Measurements from ENCODE around the gene SPON1.
"Not testable (repeated sequence)": the region's sequence is repeated elsewhere in the genome, so short reads cannot be mapped to it uniquely, and the experiment has no call there.

Gene SPON1

DNA sequence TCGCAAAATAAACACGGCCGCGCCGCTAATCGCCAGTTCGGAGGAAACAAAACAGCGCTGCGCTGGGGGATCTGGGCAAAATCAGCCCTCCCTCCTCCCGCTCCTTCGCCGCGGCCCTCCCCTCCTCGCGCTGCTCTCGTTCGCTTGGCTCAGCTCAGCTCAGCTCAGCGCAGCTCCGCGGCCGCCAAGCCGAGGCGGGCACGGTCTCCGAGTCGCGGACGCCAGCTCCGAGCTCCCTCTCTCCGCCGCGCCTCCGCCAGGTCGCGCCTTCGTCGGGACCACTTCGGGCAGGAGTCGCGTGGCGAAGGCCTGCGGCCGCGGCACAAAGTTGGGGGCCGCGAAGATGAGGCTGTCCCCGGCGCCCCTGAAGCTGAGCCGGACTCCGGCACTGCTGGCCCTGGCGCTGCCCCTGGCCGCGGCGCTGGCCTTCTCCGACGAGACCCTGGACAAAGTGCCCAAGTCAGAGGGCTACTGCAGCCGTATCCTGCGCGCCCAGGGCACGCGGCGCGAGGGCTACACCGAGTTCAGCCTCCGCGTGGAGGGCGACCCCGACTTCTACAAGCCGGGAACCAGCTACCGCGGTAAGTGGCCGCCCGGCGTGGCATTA is at the start of gene SPON1:
Gene SPON1, plus strand, starts transcription at position 162 of the 607 bp plus-strand sequence. Its CDS starts 182 bp downstream, at position 344.
- DNase-seq (ENCODE audit: low spot score) = no peak

DNA sequence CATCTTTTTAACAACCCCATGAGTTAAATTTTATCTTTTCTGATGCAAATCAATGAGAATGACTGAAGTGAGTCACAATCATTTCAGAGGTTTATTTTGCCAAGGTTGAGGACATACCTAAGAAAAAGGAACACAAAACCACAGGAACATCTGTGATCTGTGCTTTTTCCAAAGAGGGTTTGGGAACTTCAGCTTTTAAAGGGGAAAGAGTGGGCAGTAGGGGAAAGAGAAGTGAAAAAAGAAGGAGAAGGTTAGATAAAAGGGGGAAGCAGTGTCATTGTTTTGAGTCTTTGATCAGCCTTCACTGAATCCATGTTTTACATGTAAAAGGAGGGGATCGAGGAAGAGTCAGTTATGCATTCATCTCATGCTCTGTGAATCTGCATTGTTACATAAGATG is 45.3 kb upstream of the SPON1 start:
- DNase-seq (ENCODE audit: low spot score) = no peak

DNA sequence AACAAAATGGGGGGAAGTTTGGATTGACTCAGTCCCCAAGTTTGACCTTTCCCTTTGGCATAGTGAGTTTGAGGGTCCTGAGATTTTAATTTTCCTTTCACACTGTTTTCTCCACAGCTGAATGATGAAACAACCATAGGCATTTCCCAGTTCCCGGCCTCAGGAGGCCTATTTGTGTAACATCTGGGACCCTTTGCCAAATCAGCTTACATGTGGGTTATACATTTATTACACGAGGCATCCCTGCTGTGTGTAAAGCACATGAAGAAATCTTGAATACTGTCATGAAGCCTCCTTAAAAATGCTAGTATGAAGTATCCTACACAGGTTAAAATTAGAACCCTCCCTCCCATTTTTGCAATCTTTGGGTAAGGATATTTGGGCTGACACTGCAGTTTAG is 44.6 kb upstream of the SPON1 start:
- no peak for DNase-seq (ENCODE audit: low spot score)

DNA sequence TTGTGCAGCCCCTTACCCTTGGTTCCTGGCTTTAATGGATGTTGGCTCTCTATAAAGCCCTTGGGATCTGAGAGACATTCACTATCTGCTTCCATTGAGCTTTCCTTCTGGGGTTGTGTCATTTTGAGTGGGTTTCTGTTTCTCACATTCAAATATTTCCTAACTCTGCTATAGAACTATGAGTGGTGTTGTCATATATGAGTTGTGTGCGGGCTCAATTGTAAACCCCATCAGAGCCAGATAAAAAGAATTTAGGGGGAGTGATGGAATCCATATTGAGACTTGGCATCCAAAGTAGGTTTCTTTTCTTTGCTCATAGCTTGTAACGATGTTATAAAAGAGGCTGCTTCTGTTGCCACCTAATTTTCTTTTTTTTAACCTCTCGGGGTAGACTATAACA is 41.8 kb upstream of the SPON1 start:
- DNase-seq (ENCODE audit: low spot score) = no peak

DNA sequence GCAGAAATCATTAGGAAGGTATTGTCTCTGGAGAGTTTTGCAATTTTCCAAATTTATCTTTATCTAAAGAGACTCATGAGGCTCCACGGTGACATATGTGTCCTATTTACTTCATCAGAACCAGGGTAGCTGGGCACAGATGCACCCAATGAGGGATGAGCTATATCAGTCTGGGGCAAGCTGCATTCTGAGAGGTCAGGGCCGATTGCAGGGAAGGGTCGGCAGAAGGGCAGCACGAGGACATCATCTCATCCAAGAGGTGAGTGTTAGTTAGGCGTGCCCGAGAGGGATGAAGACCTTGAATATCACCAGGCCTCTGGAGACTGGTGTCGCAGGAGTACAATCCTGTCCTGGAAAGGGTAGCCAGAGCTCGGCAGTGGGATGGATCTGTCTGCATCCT is 41.0 kb upstream of the SPON1 start:
- no peak for DNase-seq (ENCODE audit: low spot score)

DNA sequence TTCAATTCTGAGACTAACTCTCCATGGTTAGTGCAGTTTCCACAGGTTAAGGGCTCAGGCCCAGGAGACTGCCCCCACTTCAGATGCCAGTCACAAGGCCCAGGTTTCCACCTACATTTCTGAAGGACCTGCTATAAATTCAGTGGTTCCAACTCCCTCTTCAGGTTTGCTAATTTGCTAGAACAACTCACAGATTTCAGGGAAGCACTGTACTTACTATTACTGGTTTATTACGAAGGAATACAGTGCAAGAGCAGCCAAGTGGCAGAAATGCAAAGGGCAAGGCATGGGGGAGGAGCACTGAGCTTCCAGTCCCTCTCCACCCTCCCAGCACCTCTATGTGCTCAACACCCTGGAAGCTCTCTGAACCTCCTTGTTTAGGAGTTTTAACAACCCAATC is 39.3 kb upstream of the SPON1 start:
- no peak for DNase-seq (ENCODE audit: low spot score)

DNA sequence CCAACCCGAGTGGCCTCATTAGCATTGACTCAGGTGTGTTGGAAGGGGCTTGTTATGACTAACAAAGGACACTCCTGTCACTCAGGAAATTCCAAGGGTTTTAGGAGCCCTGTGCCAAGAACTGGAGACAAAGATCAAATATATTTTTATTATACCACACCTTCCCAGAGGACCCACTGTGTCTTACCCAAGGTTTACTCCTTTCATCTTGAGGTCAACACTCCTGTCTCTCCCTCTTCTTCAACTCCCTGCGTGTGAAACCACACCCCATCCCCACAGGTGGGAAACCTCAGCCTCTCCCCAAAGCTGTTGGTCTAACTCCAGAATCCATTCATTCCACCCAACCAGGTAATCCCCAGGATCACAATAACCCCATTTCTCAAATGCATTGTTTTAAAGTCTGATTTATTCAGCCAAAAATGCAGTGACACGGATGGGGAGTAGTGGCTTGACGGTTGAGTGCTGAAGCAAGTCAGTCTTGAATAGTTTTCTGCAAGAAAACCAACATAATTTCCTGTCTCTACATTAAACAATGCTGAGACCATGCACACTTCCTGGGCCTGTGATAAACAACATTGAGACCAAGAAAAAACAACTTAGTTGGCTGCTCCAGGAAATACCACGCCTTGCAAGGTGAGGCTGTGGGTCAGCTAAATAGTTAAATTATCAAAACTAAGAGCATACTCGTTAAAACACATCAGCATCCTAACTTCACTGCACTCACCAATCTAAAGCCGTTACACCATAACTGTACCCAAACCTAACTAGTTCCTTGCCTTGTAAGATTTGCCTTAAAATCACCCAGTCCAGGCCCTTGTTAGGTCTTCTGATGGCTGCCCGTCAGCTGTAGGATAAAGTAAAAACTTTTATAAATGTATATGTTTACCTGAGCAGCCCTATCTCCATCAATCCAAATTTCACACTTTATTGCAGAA is 38.5 kb upstream of the SPON1 start:
- no peak for DNase-seq (ENCODE audit: low spot score)

DNA sequence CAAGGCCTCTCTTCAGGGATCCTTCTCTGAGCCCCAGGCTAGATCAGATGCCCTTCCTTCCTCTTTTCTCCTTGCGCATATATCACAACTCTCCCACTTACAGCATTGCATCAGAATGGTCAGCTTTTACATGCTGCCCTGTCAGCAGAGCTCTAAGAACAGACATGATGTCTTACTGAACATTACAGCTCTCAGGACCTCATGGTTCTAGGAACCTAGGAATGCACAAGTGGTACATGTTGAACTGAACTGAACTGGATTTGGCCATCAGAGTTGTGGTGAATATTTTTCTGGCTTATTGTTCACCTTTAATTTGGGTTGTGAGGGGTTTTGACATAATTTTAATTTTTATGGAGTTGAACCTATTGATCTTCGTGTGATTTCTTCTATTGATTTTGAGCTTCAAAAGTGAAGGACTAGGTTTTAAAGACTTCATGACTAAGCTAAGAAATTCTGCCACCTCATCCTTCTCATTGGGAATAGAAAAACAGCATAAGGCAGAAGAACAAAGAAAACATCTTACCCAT is 37.7 kb upstream of the SPON1 start:
- DNase-seq (ENCODE audit: low spot score) = no peak

DNA sequence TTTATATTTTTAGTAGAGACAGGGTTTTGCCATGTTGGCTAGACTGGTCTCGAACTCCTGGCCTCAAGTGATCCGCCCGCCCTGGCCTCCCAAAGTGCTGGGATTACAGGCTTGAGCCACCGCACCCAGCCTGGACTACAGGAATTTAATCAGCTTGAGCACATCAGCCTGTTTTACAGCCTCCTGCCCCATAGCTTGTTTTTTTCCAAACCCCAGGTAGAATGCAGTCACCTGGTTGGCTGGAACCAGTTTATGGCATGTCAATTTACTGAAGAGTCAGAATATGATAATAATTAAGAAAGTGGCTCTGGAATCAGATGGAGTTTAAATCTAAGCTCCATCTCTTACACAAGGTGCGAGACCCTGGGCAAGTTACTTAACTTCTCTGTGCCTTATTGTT is 36.2 kb upstream of the SPON1 start:
- not testable (repeated sequence) for DNase-seq (ENCODE audit: low spot score)

DNA sequence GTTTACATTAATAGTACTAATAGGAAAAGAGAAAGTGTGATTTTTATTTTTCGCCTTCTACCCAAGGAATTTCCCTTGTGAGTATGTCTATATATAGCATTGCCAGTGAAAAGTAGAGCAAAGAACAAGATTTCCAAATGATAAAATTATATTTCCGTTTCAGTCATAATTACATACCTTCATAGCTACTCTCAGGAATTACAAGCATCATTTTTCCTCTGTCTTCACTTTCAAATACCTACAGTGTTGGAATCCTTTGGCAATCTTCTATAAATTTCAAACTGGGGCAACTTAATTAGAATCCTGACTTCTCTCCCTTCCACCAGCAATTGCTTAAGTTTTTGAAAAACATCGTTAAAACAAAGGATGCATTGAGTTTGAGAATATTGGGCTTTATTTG is 35.5 kb upstream of the SPON1 start:
- DNase-seq (ENCODE audit: low spot score) = no peak

DNA sequence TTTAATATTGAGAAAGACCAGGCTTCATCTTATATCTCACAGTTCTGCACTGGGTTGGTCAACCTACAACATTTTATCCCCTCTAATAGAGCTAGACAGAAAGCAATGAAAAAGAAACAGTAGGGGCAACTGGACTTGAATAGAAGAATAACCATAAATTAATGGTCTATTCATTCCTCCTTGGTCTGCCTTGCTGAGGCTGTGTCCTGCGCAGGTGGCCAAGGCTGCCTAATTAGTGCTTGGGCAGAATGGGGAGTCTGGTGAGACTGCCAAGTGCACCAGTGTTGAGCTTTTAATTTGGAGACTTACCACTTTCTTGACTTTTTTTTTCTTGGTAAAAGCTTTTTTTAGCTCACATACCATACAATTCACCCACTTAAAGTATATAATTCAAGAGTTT is 35.0 kb upstream of the SPON1 start:
- no peak for DNase-seq (ENCODE audit: low spot score)

DNA sequence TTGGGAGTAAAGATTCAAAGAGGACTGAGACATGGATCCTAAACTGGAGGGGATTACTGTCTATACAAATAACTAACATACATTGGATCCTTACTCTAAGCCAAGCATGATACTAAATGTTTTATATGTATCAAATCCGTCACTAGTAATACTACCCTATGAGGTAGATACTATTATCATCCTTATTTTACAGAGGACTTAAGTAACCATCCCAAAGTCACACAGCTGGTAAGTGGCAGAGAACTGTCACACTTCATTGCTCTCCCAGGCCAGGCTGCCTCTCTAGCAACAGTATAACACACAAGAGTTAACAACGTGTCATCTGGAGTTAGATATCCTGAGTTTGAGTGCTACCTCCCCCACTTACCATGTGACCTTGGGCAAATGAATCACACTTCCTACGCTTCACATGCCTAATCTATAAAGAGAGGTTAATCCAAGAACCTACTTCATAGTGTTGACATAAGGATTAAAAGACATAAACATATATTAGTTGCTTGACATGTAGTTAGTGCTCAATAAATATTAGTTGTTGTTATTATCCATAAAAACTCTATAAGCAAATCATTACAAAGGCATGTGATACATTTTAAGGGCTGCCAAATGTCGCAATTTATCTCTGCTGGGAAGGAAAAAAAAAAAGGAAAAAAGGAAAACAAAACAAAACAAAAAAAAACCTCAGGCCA is 33.8 kb upstream of the SPON1 start:
- DNase-seq (ENCODE audit: low spot score) = no peak

DNA sequence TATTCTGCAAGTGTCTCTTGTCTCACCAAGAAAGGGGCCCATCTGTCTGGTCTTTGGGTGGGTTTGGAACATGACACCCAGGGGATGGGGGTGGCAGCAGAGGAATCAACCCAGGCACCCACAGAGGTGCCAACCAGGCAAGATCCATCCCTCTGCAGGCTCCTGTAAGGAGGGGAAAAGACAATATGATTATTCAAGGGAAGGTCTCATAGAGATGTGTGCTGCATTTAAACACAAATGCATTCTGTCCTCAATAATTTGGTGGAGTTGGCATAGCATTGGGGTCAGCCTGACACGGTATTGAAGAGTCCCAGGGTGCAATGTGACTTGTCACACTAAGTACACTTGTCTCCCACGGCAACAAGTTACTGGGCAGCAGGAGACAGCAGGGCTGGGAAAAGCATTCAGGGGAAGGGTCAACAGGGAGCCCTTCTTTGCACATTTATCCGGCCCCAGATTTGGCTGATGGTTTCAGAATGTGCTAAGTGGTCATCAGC is 33.1 kb upstream of the SPON1 start:
- no peak for DNase-seq (ENCODE audit: low spot score)

DNA sequence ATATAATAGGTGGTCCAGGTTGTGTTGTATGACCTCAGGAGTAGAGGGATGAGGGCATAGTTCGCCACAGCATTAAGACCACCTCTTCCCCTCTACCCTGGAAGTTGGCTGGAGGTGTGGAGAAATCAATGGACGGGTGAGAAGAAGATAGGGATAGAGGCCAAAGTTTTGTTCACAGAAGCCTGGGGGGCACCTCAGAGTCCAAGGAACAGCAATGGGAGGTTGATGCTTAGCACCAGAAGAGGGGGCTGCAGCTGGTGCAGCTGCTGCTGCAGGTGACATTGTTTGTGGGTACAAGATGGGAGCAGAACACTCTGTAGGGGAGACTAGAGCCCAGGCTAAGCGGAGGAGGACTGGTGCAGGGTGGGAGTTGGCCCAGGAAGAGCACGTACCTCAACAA is 31.2 kb upstream of the SPON1 start:
- DNase-seq (ENCODE audit: low spot score) = no peak

DNA sequence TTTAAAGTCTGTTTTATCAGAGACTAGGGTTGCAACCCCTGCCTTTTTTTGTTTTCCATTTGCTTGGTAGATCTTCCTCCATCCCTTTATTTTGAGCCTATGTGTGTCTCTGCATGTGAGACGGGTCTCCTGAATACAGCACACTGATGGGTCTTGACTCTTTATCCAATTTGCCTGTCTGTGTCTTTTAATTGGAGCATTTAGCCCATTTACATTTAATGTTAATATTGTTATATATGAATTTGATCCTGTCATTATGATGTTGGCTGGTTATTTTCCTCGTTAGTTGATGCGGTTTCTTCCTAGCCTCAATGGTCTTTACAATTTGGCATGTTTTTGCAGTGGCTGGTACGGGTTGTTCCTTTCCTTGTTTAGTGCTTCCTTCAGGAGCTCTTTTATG is 25.4 kb upstream of the SPON1 start:
- not testable (repeated sequence) for DNase-seq (ENCODE audit: low spot score)

DNA sequence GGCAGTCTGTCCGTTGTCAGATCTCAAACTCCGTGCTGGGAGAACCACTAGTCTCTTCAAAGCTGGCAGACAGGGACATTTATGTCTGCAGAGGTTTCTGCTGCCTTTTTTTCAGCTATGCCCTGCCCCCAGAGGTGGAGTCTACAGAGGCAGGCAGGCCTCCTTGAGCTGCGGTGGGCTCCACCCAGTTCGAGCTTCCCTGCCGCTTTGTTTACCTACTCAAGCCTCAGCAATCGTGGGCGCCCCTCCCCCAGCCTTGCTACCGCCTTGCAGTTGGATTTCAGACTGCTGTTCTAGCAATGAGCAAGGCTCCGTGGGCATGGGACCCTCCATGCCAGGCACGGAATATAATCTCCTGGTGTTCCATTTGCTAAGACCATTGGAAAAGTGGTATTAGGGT is 23.7 kb upstream of the SPON1 start:
- not testable (repeated sequence) for DNase-seq (ENCODE audit: low spot score)

DNA sequence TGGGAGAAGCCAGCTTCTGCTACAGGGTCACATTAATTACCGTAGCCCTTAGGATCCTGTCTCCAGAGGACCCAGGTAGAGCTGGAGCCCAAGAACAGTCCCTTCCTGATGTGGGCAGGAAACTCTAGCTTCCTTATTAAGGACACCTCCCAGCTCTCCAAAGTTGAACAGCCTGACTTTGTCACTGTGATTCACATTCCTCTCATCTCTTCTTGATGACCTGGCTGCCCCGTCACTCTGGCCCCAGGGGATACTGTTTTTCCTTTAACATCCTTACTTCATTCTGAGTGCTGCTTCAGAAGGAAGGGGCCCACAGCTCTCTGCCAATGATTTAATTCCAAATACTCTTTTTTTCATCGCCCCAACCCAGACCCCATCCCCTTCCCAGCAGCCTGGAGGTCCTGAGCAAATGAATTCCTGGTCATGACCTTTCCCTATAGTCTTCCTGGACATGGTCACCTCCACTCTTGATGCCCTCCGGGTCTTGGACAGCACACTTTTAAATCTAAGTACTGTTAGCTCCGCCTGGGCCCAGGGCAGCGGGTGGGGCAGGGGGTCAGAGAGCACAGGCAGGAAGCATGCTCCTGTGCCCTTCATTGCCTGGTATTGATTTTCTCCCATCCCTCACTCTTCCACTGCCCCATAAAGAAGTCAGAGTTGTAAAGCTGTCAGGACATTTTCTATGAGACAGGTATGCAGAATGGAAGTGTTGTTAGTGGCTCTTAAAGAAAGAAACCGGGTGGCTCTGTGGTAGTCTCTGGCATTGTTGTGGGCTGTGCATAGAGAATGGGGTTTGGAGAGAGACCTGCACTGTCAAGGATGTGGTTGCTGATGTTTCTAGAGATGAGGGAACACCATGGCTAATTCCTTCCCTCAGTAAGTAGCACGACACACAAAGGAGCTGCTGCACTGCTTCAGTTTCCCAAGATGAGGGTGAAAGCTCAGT is 22.3 kb upstream of the SPON1 start:
- no peak for DNase-seq (ENCODE audit: low spot score)

DNA sequence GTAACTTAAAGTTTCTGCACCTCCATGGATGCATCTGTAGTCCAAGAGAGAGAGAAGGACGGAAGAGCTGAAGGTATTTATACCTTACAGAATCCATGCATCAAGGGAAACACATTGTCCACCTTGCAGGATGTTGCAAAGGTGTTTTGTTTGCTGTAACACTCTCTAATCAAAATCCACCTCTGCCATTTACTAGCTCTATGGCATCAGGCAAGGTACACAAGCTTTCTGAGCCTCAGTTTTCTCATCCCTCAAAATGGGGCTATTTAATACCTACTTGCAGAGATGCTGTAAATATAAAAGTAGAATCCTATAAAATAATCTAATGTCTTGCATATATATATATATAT is 21.6 kb upstream of the SPON1 start:
- DNase-seq (ENCODE audit: low spot score) = no peak

DNA sequence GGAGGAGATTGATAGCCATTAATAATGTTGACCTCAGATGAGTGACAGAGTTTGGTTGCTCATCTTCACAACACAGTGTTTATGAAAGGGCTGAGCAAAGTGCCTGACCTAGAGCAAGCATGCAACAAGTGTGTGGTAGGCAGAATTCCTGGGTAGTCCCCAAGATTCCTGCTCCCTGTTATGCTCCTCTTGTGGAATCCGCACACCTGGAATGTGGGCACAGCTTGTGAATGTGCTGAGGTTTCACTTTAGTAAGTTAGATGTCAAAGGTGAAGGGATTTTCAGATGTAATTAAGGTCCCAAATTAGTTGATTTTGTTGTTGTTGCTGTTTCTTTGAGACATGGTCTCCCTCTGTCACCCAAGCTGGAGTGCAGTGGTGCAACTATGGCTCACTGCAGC is 20.7 kb upstream of the SPON1 start:
- no peak for DNase-seq (ENCODE audit: low spot score)

DNA sequence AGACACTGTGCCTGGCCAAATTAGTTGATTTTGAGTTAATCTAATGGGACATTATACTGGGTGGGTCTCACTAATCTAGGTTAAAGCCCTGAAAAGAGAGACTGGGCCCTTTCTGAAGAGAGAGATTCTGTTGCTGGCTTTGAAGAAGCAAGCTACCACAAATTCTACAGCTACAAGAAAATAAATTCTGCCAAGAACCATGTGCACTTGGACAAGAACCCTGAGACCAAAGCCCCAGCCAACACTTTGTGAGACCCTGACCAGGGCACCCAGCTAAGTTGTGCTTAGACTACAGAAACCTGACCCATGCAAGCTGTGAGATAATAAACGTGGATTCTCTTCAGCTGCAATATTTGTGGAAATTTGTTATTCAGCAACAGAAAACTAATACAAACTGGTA is 20.1 kb upstream of the SPON1 start:
- no peak for DNase-seq (ENCODE audit: low spot score)

DNA sequence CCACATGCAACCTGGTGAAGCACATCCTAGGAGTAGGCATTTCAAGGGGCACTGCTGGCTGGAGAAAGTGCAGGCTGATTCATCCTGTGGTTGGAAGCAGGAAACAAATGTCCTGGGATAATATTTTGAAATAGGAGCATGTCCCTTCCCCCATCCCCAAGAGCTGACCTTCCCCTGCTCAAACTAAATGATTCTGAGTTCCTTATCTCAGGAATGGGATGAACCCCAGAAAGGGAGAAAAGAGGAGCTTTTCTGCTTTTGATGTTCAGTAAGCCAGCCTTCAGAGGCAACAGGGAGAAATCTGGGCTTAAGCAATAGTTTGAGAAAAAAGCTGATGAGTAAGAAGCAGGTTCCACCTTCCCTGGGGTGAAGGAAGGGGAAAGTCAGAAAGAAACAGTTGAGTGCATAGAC is 19.5 kb upstream of the SPON1 start:
- no peak for DNase-seq (ENCODE audit: low spot score)

DNA sequence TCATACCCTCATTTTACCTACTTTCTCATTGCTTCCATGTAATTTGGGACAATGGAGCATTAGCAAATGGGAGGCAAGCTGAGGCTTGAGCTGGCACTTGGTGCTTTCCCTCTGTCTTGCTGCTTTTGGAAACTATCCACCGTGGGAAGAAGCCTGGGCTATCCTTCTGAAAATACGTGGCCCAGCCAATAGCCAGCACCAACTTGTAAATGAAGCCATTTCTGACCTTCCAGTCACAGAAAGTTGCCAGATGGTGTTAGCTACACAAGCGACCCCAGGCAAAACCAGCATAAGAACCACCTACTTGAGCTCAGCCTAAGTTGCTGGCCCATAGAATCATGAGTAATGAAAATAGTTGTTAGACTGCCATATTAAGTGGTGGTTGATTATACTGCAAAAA is 18.5 kb upstream of the SPON1 start:
- no peak for DNase-seq (ENCODE audit: low spot score)

Measured in hematopoietic multipotent progenitor cell treated with erythropoietin and hydrocortisone succinate and interleukin-3 and kit ligand, for 15 days (in vitro differentiated cells).